SK-N-MC (cell line): ENCODE results near the gene CORO1C.

Experiments
- EZH2 ChIP-seq: fragments of 200-600 bp; sonication (generic); IDR thresholded peaks from one replicate; pipeline ENCODE4 v1.6.1; 2017; ENCODE audit warnings: antibody characterized with exemption
- POLR2AphosphoS5 ChIP-seq: IDR thresholded peaks from 2 replicates; pipeline ENCODE4 v1.6.1; 2012; ENCODE audit warnings: mild to moderate bottlenecking, low read depth, low read length, borderline replicate concordance

- TF ChIP-seq POLR2AphosphoS5 (no peak), EZH2 (no peak)
Measured at GRCh38 chr12:108642899-108643654, 88.2 kb downstream of the CORO1C start.
